A673 (cell line): ENCODE results near the gene CLEC20A. TPM values are rescaled to one million over a fixed set of nuclear protein-coding genes. Genes with fewer than 3 reads are reported as not detected.

Source experiments
- BruUV-seq: library from RNA; stranded (reverse); fragments of 400-500 nt; replicated peaks from 2 replicates; lab custom pipeline; 2021; lab: Mats Ljungman, UMichigan
- CTCF ChIA-PET: fragments of 300-600 bp; sonication (Branson Sonifier 250); formaldehyde crosslinking; loops from one replicate; lab custom pipeline; 2022; ENCODE audit warnings: antibody characterized with exemption; lab: Charles Lee
- POLR2A ChIA-PET: fragments of 300-600 bp; sonication (Branson Sonifier 250); formaldehyde crosslinking; loops from one replicate; lab custom pipeline; 2022; ENCODE audit warnings: antibody characterized with exemption; ENCODE audit not compliant: low non-redundant PET; lab: Charles Lee
- DNase-seq: peaks from one replicate; pipeline ENCODE4 v3.0.0-alpha.2; 2015; ENCODE audit warnings: low spot score
- H3K27ac ChIP-seq: fragments of 200-600 bp; sonication (generic); 2 replicates; pipeline ENCODE4 v1.5.1; 2016; ENCODE audit warnings: mixed run types, low read depth, mild to moderate bottlenecking, mixed read lengths, antibody characterized with exemption, low read length; ENCODE audit not compliant: poor library complexity, severe bottlenecking
- H3K27me3 ChIP-seq: fragments of 200-600 bp; sonication (generic); replicated peaks from 2 replicates; pipeline ENCODE4 v1.6.1; 2017; ENCODE audit warnings: mixed run types, low read depth, mild to moderate bottlenecking, mixed read lengths, antibody characterized with exemption, low read length; ENCODE audit not compliant: insufficient read depth, poor library complexity
- H3K36me3 ChIP-seq: fragments of 200-600 bp; sonication (generic); 2 replicates; pipeline ENCODE4 v1.6.1; 2016; ENCODE audit warnings: mixed run types, mild to moderate bottlenecking, mixed read lengths, antibody characterized with exemption, low read length; ENCODE audit not compliant: insufficient read depth, poor library complexity, severe bottlenecking
- H3K4me1 ChIP-seq: fragments of 200-600 bp; sonication (generic); 2 replicates; pipeline ENCODE4 v1.6.1; 2017; ENCODE audit warnings: mixed run types, mild to moderate bottlenecking, mixed read lengths, antibody characterized with exemption, low read length; ENCODE audit not compliant: insufficient read depth, poor library complexity, severe bottlenecking
- H3K4me3 ChIP-seq: fragments of 200-600 bp; sonication (generic); 2 replicates; pipeline ENCODE4 v1.5.1; 2016; ENCODE audit warnings: low read depth, mixed run types, mild to moderate bottlenecking, mixed read lengths, low read length; ENCODE audit not compliant: poor library complexity, severe bottlenecking
- H3K9me3 ChIP-seq: fragments of 200-600 bp; sonication (generic); 2 replicates; pipeline ENCODE4 v1.6.1; 2016; ENCODE audit warnings: mixed run types, low read depth, mild to moderate bottlenecking, mixed read lengths, antibody characterized with exemption, low read length; ENCODE audit not compliant: poor library complexity, severe bottlenecking
- EZH2 ChIP-seq: fragments of 200-600 bp; sonication (generic); IDR thresholded peaks from 2 replicates; pipeline ENCODE4 v1.6.1; 2017; ENCODE audit warnings: borderline replicate concordance, low read depth, mild to moderate bottlenecking, mixed read lengths, antibody characterized with exemption, low read length; ENCODE audit not compliant: poor library complexity, severe bottlenecking
- intact Hi-C: fragments of 100-400 bp; cut with micrococcal nuclease; formaldehyde crosslinking; loops from one replicate; pipeline ENCODE4 v1.10.0; 2022; ENCODE audit not compliant: unreplicated experiment
- total RNA-seq: library from RNA; stranded (reverse); gene quantifications from 2 replicates; pipeline ENCODE4 v1.2.3, GENCODE V29; 2021
- TF ChIP-seq, protein P1 (sequence below): fragments of 300-800, 200-600 bp; sonication (generic); conservative IDR thresholded peaks from 2 replicates; pipeline ENCODE4 v1.5.1; 2017; ENCODE audit warnings: low read depth, mild to moderate bottlenecking, antibody characterized with exemption, low read length, moderate library complexity, mixed read lengths

Gene CLEC20A
- total RNA-seq, 1 experiment from 2014 or later = not detected

DNA sequence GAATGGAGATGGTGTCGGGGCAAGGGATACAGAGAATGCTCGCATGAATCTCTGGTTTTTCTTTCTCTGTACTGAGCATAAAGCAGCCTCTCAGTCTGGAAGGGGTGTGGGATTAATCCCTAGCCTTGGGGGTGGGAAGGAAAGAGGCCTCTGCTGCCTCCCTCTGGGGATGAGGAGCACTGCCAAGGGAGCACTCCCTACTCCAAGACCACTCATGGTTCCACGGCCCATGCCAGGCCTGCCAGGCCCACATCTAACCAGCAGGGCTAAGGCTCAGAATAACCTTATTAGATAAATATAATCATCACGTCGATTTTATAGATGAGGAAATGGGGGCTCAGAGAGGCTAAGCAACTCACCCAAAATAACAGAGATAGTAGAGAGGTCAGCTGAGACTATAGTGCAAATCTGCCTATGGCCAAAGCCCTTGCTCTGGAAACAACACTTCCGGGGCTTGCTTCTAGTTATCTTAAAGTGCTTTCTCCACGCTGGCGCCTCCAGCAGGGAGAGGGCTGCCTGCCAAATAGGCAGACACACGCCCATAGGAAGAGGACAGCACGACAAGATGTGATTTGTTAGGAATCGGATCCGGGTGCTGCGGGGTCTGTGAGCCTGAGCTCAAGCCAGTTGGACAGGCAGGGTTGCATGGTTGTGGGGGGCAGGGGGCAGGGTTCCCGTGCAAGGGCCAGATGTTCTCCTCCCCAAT is 16.7 kb upstream of the CLEC20A start:
- Histone ChIP-seq H3K27ac (no peak overlapping the region), H3K27me3 (no peaks in the 10 kb centered on the region), H3K4me3 (no peak overlapping the region), H3K36me3 (no peaks in the 10 kb centered on the region), H3K9me3 (no peaks in the 10 kb centered on the region), H3K4me1 (peaks cover 5% of the 10 kb centered on the region)
- intact Hi-C loops = no loop called here
- ChIA-PET POLR2A (interaction anchor here (0.6 kb wide), 1 partner anchor 603 kb away, joined by 3 read pairs; no protein-coding TSS in a partner anchor), CTCF (no interaction called here)
- no peak for TF ChIP-seq EZH2
- TF ChIP-seq, protein P1, sequence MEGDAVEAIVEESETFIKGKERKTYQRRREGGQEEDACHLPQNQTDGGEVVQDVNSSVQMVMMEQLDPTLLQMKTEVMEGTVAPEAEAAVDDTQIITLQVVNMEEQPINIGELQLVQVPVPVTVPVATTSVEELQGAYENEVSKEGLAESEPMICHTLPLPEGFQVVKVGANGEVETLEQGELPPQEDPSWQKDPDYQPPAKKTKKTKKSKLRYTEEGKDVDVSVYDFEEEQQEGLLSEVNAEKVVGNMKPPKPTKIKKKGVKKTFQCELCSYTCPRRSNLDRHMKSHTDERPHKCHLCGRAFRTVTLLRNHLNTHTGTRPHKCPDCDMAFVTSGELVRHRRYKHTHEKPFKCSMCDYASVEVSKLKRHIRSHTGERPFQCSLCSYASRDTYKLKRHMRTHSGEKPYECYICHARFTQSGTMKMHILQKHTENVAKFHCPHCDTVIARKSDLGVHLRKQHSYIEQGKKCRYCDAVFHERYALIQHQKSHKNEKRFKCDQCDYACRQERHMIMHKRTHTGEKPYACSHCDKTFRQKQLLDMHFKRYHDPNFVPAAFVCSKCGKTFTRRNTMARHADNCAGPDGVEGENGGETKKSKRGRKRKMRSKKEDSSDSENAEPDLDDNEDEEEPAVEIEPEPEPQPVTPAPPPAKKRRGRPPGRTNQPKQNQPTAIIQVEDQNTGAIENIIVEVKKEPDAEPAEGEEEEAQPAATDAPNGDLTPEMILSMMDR = peak; percentile 40; the same call in 1 of the 2 replicates
- peak; percentile 79 for DNase-seq
- BruUV-seq = no TSS peak

DNA sequence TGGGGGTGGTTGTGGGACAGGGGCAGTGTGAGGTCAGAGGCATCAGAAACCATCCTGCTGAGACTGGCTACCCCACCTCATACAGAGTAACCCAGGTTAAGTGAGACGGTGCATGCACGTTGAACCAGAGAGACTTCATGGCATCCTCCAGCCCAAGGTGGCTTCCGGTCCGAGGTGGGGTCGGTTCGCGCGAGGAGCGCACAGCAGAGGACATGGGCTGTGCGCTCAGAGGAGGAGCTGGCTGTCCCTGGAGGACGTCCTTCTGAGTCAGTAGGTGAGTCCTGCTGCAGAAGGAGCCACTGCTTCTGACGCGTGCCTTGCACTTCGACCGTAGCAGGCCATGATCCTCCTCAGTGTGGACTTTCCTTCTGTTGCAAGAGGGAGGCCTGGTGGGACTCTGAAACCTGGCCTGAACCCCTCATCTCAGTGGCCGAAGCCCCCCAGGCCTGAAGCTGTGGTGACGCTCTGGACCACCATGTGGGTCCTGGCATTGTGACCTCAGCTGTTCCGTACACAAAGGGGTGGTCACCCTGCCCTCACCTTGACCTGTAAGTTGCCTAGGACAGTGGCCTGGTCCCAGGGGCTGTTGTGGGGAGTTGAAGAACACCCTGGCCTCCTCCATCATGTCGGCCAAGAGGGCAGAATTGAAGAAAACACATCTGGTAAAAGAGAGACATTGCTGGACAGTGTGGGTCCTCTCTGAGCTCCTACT is 16.0 kb upstream of the CLEC20A start, which contains the start of gene TEX35:
TSS of gene TEX35 (plus strand) at position 544 of the 712 bp plus-strand sequence. CDS start at position 624, 80 bp downstream.
- POLR2A ChIA-PET = no interaction called here

DNA sequence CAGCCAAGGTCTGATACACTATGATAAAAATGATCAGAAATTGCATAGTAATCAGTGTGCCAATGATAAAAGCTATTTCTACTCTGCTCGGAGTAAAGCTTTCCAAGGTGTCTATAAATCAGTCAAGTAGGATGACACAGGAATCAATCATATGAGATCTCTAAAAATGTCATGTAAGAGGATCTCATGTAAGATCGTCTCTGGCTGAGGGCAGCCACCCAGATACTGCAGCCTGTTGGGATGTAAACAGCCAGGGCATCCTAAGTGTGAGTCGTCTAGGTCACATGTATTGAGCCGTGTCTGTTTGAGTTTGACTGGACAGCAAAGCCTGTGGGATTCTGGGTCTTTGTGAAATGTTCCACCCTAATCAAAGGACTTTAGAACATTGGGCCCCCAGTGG is 13.4 kb upstream of the CLEC20A start:
- H3K27ac ChIP-seq = no peak overlapping the region
- ChIA-PET CTCF (no interaction called here), POLR2A (no interaction called here)
- no peaks in the 10 kb centered on the region for H3K36me3 ChIP-seq
- no peaks in the 10 kb centered on the region for H3K9me3 ChIP-seq
- peaks cover 5% of the 10 kb centered on the region for H3K4me1 ChIP-seq
- H3K27me3 ChIP-seq = no peaks in the 10 kb centered on the region
- BruUV-seq = no TSS peak
- intact Hi-C loops = no loop called here
- no peak for DNase-seq
- no peak for TF ChIP-seq EZH2
- TF ChIP-seq, protein P1 = no peak
- no peak overlapping the region for H3K4me3 ChIP-seq

More for the DNA sequence above, 16.0 kb upstream of the CLEC20A start, which contains the start of gene TEX35:
- TF ChIP-seq, protein P1 = no peak
- TF ChIP-seq EZH2 = no peak
- no peaks in the 10 kb centered on the region for H3K9me3 ChIP-seq
- DNase-seq = no peak
- BruUV-seq = no TSS peak
- H3K4me3 ChIP-seq = no peak within 1 kb of the TSS
- H3K27me3 ChIP-seq = no peaks in the 10 kb centered on the region
- CTCF ChIA-PET = no interaction called here
- no peaks in the 10 kb centered on the region for H3K36me3 ChIP-seq
- no peak within 1 kb of the TSS for H3K27ac ChIP-seq
- intact Hi-C loops = no loop called here
- H3K4me1 ChIP-seq = peaks cover 5% of the 10 kb centered on the region
